Gastrocnemius medialis (tissue), 4 donors: ENCODE measurements around the gene DNAJB13.

Experiments used
- POLR2A ChIP-seq, 2 donors: fragments of 450-650 bp; IDR thresholded peaks; one replicate each; pipeline ENCODE4 v1.6.1; 2017; ENCODE audit warnings: antibody characterized with exemption in 2 of 2, mild to moderate bottlenecking in 2 of 2, moderate library complexity in 2 of 2
- TF ChIP-seq, protein P1 (sequence below), 5 experiments: fragments of 450-650 bp in 3 of 5; fragments of 200-600 bp in 2 of 5; sonication (generic) in 2 of 5; IDR thresholded peaks in 4 of 5; conservative IDR thresholded peaks in 1 of 5; 1 replicate in 4 of 5; 2 replicates in 1 of 5; pipeline ENCODE4 v1.5.1; 2016 to 2019; ENCODE audit warnings: antibody characterized with exemption in 5 of 5, mild to moderate bottlenecking in 3 of 5, moderate library complexity in 3 of 5

DNA sequence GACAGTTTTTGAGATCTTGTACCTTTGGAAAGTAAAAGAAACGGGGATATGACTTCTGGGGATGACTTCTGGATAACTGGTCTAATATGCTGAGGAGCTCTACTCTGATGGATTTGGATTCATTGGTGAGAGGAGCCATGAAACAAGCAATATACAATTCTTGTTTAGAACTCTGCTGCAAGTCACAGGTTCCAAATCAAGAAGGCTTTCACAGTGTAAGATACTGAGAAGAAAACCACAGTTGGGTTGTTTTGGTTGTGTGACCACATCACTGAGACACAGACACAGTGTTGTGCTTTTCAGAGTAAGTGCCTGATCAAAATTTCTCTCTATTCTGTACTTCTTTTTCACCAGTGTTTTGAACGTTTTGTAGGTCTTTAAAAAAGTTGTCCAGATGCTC is 44.9 kb downstream of the DNAJB13 start:
- TF ChIP-seq, protein P1, sequence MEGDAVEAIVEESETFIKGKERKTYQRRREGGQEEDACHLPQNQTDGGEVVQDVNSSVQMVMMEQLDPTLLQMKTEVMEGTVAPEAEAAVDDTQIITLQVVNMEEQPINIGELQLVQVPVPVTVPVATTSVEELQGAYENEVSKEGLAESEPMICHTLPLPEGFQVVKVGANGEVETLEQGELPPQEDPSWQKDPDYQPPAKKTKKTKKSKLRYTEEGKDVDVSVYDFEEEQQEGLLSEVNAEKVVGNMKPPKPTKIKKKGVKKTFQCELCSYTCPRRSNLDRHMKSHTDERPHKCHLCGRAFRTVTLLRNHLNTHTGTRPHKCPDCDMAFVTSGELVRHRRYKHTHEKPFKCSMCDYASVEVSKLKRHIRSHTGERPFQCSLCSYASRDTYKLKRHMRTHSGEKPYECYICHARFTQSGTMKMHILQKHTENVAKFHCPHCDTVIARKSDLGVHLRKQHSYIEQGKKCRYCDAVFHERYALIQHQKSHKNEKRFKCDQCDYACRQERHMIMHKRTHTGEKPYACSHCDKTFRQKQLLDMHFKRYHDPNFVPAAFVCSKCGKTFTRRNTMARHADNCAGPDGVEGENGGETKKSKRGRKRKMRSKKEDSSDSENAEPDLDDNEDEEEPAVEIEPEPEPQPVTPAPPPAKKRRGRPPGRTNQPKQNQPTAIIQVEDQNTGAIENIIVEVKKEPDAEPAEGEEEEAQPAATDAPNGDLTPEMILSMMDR (IDR thresholded peaks at IDR 0.05 in 4 of 5, conservative IDR thresholded peaks at IDR 0.05 in 1 of 5), result no peak
- no peak for TF ChIP-seq POLR2A (IDR thresholded peaks at IDR 0.05)
